Endodermal cell (in vitro differentiated cells): Measurements from ENCODE around the gene NFAM1. TPM values are rescaled to one million over a fixed set of nuclear protein-coding genes. Genes with fewer than 3 reads are reported as not detected.

Experiments used
- DNase-seq: peaks from one replicate; pipeline ENCODE4 v3.0.0-alpha.2; 2017
- H3K27ac ChIP-seq: 2 replicates; pipeline ENCODE4 v1.5.1; 2013; ENCODE audit warnings: mild to moderate bottlenecking, low read depth, low read length, moderate library complexity
- H3K27me3 ChIP-seq: 2 replicates; pipeline ENCODE4 v1.6.1; 2013; ENCODE audit warnings: mild to moderate bottlenecking, low read length, moderate library complexity; ENCODE audit not compliant: insufficient read depth, control insufficient read depth, poor library complexity, severe bottlenecking
- H3K36me3 ChIP-seq: 2 replicates; pipeline ENCODE4 v1.7.0; 2013; ENCODE audit warnings: mild to moderate bottlenecking, low read length, moderate library complexity; ENCODE audit not compliant: control insufficient read depth, insufficient read depth
- H3K4me1 ChIP-seq: one replicate; pipeline ENCODE4 v1.7.0; 2013; ENCODE audit warnings: low read length; ENCODE audit not compliant: control insufficient read depth, insufficient read depth
- H3K4me3 ChIP-seq: 2 replicates; pipeline ENCODE4 v1.5.1; 2013; ENCODE audit warnings: mild to moderate bottlenecking, low read length, moderate library complexity
- H3K9ac ChIP-seq: 2 replicates; pipeline ENCODE4 v1.6.1; 2013; ENCODE audit warnings: mild to moderate bottlenecking, low read length, moderate library complexity; ENCODE audit not compliant: poor library complexity, severe bottlenecking; ENCODE audit errors: extremely low read depth
- H3K9me3 ChIP-seq: 2 replicates; pipeline ENCODE4 v1.6.1; 2013; ENCODE audit warnings: mild to moderate bottlenecking, low read length, moderate library complexity; ENCODE audit not compliant: control insufficient read depth
- H3K27ac Mint-ChIP-seq: 2 replicates; pipeline ENCODE4 v1.8.0; 2020; ENCODE audit warnings: mixed read lengths
- H3K27me3 Mint-ChIP-seq: 2 replicates; pipeline ENCODE4 v1.8.0; 2021; ENCODE audit warnings: mild to moderate bottlenecking, mixed read lengths; ENCODE audit not compliant: insufficient read depth
- H3K36me3 Mint-ChIP-seq: 2 replicates; pipeline ENCODE4 v1.8.0; 2020; ENCODE audit warnings: low read depth, mixed read lengths
- H3K4me1 Mint-ChIP-seq: 2 replicates; pipeline ENCODE4 v1.8.0; 2020; ENCODE audit warnings: mixed read lengths
- H3K4me3 Mint-ChIP-seq: 2 replicates; pipeline ENCODE4 v1.8.0; 2020; ENCODE audit warnings: mild to moderate bottlenecking, moderate library complexity, mixed read lengths
- H3K9me3 Mint-ChIP-seq: 2 replicates; pipeline ENCODE4 v1.8.0; 2020; ENCODE audit warnings: mild to moderate bottlenecking, mixed read lengths
- WGBS, 2 experiments: methylation state at CpG; one replicate each; pipeline versions ENCODE4 v1.1.5 to v1.1.7; 2013; ENCODE audit warnings: missing lambda C conversion rate in 2 of 2, mixed read lengths in 1 of 2; ENCODE audit not compliant: insufficient coverage in 1 of 2, insufficient read length in 1 of 2; 5-methylcytosine and 5-hydroxymethylcytosine counted together
- total RNA-seq, 2 donors: library from RNA; stranded (reverse); fragmentation: NEBNext Ultra II Directional in 1 of 2; extraction: Animal tissue kit (Norgen Biotek cat#: 25700) in 1 of 2; gene quantifications; 2 replicates in 1 of 2; 3 replicates in 1 of 2; pipeline ENCODE4 v1.2.1, GENCODE V29; 2021
- TF ChIP-seq, protein P1 (sequence below): fragments of 200-600 bp; sonication (generic); conservative IDR thresholded peaks from 2 replicates; pipeline ENCODE4 v1.5.0; 2021; ENCODE audit warnings: antibody characterized with exemption, mild to moderate bottlenecking

Gene NFAM1
- total RNA-seq, 2 donors from 2014 or later: 0.92 to 1.1 TPM

DNA sequence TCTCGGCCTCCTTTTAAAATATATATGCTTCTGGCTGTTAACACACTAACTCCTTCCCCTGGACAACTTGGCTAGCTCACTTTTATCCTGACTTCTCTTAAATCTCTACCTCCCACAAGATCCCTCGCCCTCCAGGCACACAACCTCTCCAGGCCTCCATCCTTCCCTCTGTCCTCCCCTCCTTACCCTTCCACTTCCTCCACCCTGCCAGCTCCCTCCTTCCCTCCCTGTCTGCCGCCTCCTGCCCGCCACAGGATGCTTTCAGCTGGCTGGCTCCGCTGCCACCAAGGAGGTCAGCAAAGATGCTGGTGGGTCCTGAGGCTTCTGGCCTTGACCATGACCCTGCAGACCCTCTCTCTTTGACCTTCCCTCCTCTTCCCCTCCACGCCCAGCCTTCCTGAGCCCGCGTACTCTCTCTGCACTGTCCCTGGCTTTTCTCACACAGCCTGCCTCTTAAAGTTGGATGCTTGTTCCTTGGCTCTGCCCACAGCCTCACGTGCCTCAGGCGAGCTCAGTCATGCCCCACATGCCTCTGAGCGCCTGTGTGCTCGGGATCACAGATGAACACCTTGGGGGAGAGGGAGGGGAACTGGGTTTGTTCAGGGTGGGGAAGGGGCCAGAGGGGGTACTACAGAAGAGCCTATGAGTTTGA lies 6.7 kb downstream of the NFAM1 start:
- H3K27ac ChIP-seq: no peak overlapping the region
- H3K27me3 ChIP-seq: no peaks in the 10 kb centered on the region
- peaks cover 16% of the 10 kb centered on the region for H3K4me1 Mint-ChIP-seq
- peak overlapping the region; percentile 59 for H3K27ac Mint-ChIP-seq
- no peak overlapping the region for H3K4me3 ChIP-seq
- no peak overlapping the region for H3K4me3 Mint-ChIP-seq
- WGBS, 2 experiments: 91% methylated on average over 8 to 12 of the region's 12 CpGs
- H3K36me3 ChIP-seq: no peaks in the 10 kb centered on the region
- H3K4me1 ChIP-seq: no peaks in the 10 kb centered on the region
- H3K9ac ChIP-seq: no peak overlapping the region
- H3K9me3 ChIP-seq: no peaks in the 10 kb centered on the region
- H3K9me3 Mint-ChIP-seq: no peaks in the 10 kb centered on the region
- H3K36me3 Mint-ChIP-seq: no peaks in the 10 kb centered on the region
- TF ChIP-seq, protein P1, sequence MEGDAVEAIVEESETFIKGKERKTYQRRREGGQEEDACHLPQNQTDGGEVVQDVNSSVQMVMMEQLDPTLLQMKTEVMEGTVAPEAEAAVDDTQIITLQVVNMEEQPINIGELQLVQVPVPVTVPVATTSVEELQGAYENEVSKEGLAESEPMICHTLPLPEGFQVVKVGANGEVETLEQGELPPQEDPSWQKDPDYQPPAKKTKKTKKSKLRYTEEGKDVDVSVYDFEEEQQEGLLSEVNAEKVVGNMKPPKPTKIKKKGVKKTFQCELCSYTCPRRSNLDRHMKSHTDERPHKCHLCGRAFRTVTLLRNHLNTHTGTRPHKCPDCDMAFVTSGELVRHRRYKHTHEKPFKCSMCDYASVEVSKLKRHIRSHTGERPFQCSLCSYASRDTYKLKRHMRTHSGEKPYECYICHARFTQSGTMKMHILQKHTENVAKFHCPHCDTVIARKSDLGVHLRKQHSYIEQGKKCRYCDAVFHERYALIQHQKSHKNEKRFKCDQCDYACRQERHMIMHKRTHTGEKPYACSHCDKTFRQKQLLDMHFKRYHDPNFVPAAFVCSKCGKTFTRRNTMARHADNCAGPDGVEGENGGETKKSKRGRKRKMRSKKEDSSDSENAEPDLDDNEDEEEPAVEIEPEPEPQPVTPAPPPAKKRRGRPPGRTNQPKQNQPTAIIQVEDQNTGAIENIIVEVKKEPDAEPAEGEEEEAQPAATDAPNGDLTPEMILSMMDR: no peak
- DNase-seq: peak; percentile 50
- peaks cover 15% of the 10 kb centered on the region for H3K27me3 Mint-ChIP-seq

DNA sequence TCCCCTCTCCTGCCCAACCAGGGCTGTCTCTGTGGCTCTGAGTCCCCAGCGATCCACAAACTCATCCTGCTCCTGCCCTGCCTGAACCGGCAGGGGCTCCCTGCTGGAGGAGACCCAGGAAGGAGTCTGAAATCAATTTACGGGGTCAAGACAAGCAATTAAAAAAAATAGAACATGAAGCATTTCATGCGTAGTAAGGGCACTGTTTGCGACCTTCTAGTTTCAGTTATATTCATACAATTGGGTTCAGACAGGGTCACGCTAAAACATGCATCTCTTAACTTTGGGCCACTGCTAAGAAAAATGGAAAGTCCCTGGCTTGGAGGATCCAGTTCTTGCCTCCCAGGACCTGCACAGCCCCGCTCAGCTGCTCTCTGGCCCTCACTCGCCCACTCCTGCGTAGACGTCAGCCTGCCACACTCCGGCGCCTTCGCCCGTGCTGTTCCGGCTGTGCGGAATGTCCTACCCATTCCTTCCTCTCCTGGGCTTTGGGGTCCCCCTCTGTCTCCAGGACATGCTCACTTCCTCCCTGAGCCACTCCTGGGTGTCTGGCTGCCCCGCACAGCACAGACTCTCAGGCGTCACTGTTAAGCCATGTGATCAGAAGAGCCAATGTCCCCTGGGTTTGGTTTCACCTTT lies 12.8 kb downstream of the NFAM1 start:
- H3K36me3 Mint-ChIP-seq: no peaks in the 10 kb centered on the region
- no peak overlapping the region for H3K27ac Mint-ChIP-seq
- peaks cover 6% of the 10 kb centered on the region for H3K4me1 Mint-ChIP-seq
- WGBS, 2 experiments: 93 to 96% methylated on average over 18 of the region's 18 CpGs
- TF ChIP-seq, protein P1: no peak
- no peak overlapping the region for H3K4me3 Mint-ChIP-seq
- DNase-seq: no peak
- Histone ChIP-seq H3K27ac (no peak overlapping the region), H3K4me3 (no peak overlapping the region), H3K4me1 (no peaks in the 10 kb centered on the region), H3K36me3 (no peaks in the 10 kb centered on the region), H3K9ac (no peak overlapping the region), H3K9me3 (no peaks in the 10 kb centered on the region), H3K27me3 (no peaks in the 10 kb centered on the region)
- no peaks in the 10 kb centered on the region for H3K9me3 Mint-ChIP-seq
- peaks cover 12% of the 10 kb centered on the region for H3K27me3 Mint-ChIP-seq

- no peak overlapping the region for H3K4me3 ChIP-seq
- no peaks in the 10 kb centered on the region for H3K36me3 ChIP-seq
- DNase-seq: no peak
- Mint-ChIP-seq H3K27ac (no peak overlapping the region), H3K9me3 (no peaks in the 10 kb centered on the region), H3K27me3 (peaks cover 10% of the 10 kb centered on the region), H3K4me1 (peaks cover 4% of the 10 kb centered on the region), H3K4me3 (no peak overlapping the region), H3K36me3 (no peaks in the 10 kb centered on the region)
- H3K4me1 ChIP-seq: no peaks in the 10 kb centered on the region
- no peak overlapping the region for H3K27ac ChIP-seq
- no peak overlapping the region for H3K9ac ChIP-seq
- H3K27me3 ChIP-seq: no peaks in the 10 kb centered on the region
- no peaks in the 10 kb centered on the region for H3K9me3 ChIP-seq
- TF ChIP-seq, protein P1: no peak
- 86 to 94% methylated on average over 3 to 12 of the region's 12 CpGs for WGBS, 2 experiments
These were observed 13.4 kb downstream of the NFAM1 start for GRCh38 chr22:42418811-42419242.
